Uterus (tissue), 4 donors: Measurements from ENCODE around the gene ADRA2B. TPM values are rescaled to one million over a fixed set of nuclear protein-coding genes. Genes with fewer than 3 reads are reported as not detected.
A peak's percentile ranks its signal among the peaks of the same experiment; 100 is the strongest.

ENCODE experiments used
- DNase-seq, 2 donors: peaks; one replicate each; pipeline ENCODE4 v3.0.0-alpha.2; 2019 to 2020
- H3K27ac ChIP-seq, 2 donors: fragments of 200-600 bp; sonication (generic); 1 replicate in 1 of 2; 2 replicates in 1 of 2; pipeline ENCODE4 v1.5.1; 2016 to 2018
- H3K27me3 ChIP-seq, 2 donors: fragments of 200-600 bp; sonication (generic); one replicate each; pipeline ENCODE4 v1.5.1; 2018 to 2019; ENCODE audit warnings: control low read depth in 1 of 2
- H3K36me3 ChIP-seq, 2 donors: fragments of 200-600 bp; sonication (generic); one replicate each; pipeline ENCODE4 v1.5.1; 2019; ENCODE audit warnings: control low read depth in 1 of 2
- H3K4me1 ChIP-seq, 2 donors: fragments of 200-600 bp; sonication (generic); one replicate each; pipeline ENCODE4 v1.5.1; 2018 to 2019; ENCODE audit warnings: control low read depth in 1 of 2
- H3K4me3 ChIP-seq, 2 donors: fragments of 200-600 bp; sonication (generic); 1 replicate in 1 of 2; 2 replicates in 1 of 2; pipeline ENCODE4 v1.5.1; 2018 to 2019; ENCODE audit warnings: mild to moderate bottlenecking in 1 of 2
- H3K9me3 ChIP-seq, 2 donors: fragments of 200-600 bp; sonication (generic); one replicate each; pipeline ENCODE4 v1.5.1; 2019; ENCODE audit warnings: control low read depth in 1 of 2
- CTCF ChIP-seq, 4 experiments: fragments of 200-600 bp in 2 of 4; fragments of 450-650 bp in 2 of 4; sonication (generic) in 2 of 4; IDR thresholded peaks; one replicate each; pipeline ENCODE4 v1.5.1; 2016 to 2019; ENCODE audit warnings: antibody characterized with exemption in 4 of 4, mild to moderate bottlenecking in 2 of 4, moderate library complexity in 1 of 4
- POLR2A ChIP-seq, 2 donors: fragments of 450-650 bp; IDR thresholded peaks; one replicate each; pipeline ENCODE4 v1.6.1; 2016; ENCODE audit warnings: antibody characterized with exemption in 2 of 2, mild to moderate bottlenecking in 1 of 2, moderate library complexity in 1 of 2
- intact Hi-C: fragments of 100-400 bp; cut with DNase I; formaldehyde crosslinking; loops from one replicate; pipeline ENCODE4 v1.15.1; 2023; ENCODE audit warnings: low total_unique reads
- total RNA-seq, 4 donors: library from RNA; depleted of rRNA in 3 of 4; stranded (reverse); fragments of >200 nt in 3 of 4; gene quantifications; one replicate each; pipeline versions ENCODE4 v1.1.0 to v1.2.4, GENCODE V29; 2014 to 2023
- donor health status: DM: yes; HTN: yes; CAD: no.

The ADRA2B gene
- total RNA-seq, 4 donors from 2014 or later = 0.51 to 5.4 (median 2.6) TPM; not detected in 1

- Histone ChIP-seq H3K4me3 (no peak overlapping the region), H3K27me3 (no peaks in the 10 kb centered on the region), H3K9me3 (no peaks in the 10 kb centered on the region), H3K36me3 (no peaks in the 10 kb centered on the region), H3K27ac (no peak overlapping the region), H3K4me1 (no peaks in the 10 kb centered on the region)
- intact Hi-C loops = no loop called here
- no peak for TF ChIP-seq CTCF (IDR thresholded peaks at IDR 0.05)
- no peak for TF ChIP-seq POLR2A (IDR thresholded peaks at IDR 0.05)
- peak in 1 of 2 donors; percentile 9 for DNase-seq
Observed at GRCh38 chr2:96092573-96092877, 23.8 kb downstream of the ADRA2B start.

GRCh38 chr2:96091711-96092572, 24.4 kb downstream of the ADRA2B start:
- no peak for TF ChIP-seq POLR2A (IDR thresholded peaks at IDR 0.05)
- TF ChIP-seq CTCF (IDR thresholded peaks at IDR 0.05) = no peak
- H3K27me3 ChIP-seq = no peaks in the 10 kb centered on the region
- no peak overlapping the region for H3K4me3 ChIP-seq
- no peaks in the 10 kb centered on the region for H3K9me3 ChIP-seq
- no peaks in the 10 kb centered on the region for H3K4me1 ChIP-seq
- DNase-seq = no peak
- no peaks in the 10 kb centered on the region for H3K36me3 ChIP-seq
- H3K27ac ChIP-seq = no peak overlapping the region
- intact Hi-C loops = no loop called here

GRCh38 chr2:96091141-96091710, 25.1 kb downstream of the ADRA2B start:
- H3K27ac ChIP-seq = no peak overlapping the region
- no peak overlapping the region for H3K4me3 ChIP-seq
- H3K9me3 ChIP-seq = no peaks in the 10 kb centered on the region
- no peaks in the 10 kb centered on the region for H3K4me1 ChIP-seq
- no peak for DNase-seq
- TF ChIP-seq CTCF (IDR thresholded peaks at IDR 0.05) = no peak
- TF ChIP-seq POLR2A (IDR thresholded peaks at IDR 0.05) = no peak
- no peaks in the 10 kb centered on the region for H3K36me3 ChIP-seq
- H3K27me3 ChIP-seq = no peaks in the 10 kb centered on the region
- intact Hi-C loops = no loop called here

GRCh38 chr2:96090196-96090926, 26.0 kb downstream of the ADRA2B start:
- no peak for DNase-seq
- TF ChIP-seq POLR2A (IDR thresholded peaks at IDR 0.05) = no peak
- TF ChIP-seq CTCF (IDR thresholded peaks at IDR 0.05) = no peak

More at GRCh38 chr2:96090196-96090926, 26.0 kb downstream of the ADRA2B start:
- H3K27ac ChIP-seq = no peak overlapping the region
- no peaks in the 10 kb centered on the region for H3K4me1 ChIP-seq
- no peaks in the 10 kb centered on the region for H3K36me3 ChIP-seq
- H3K27me3 ChIP-seq = no peaks in the 10 kb centered on the region
- intact Hi-C loops = no loop called here
- H3K4me3 ChIP-seq = no peak overlapping the region
- H3K9me3 ChIP-seq = no peaks in the 10 kb centered on the region
